DOHH2 (cell line): ENCODE data around the gene CRABP1.

Experiments used
- H3F3A ChIP-seq: fragments of 200-600 bp; sonication (generic), shearing (Covaris generic); 2 replicates; pipeline ENCODE4 v1.6.0; 2016; ENCODE audit warnings: antibody characterized with exemption, mild to moderate bottlenecking; ENCODE audit not compliant: control insufficient read depth, insufficient read depth
- H3K27ac ChIP-seq: fragments of 200-600 bp; sonication (generic); 2 replicates; pipeline ENCODE4 v1.5.1; 2014; ENCODE audit warnings: low read depth, mild to moderate bottlenecking, low read length, moderate library complexity
- H3K27me3 ChIP-seq: fragments of 200-600 bp; sonication (generic); 2 replicates; pipeline ENCODE4 v1.6.1; 2014; ENCODE audit warnings: mild to moderate bottlenecking, low read length, mixed read lengths; ENCODE audit not compliant: control insufficient read depth
- H3K36me3 ChIP-seq: fragments of 200-600 bp; sonication (generic); 2 replicates; pipeline ENCODE4 v1.6.1; 2014; ENCODE audit warnings: mild to moderate bottlenecking, low read length, moderate library complexity, mixed read lengths; ENCODE audit not compliant: control insufficient read depth
- H3K4me1 ChIP-seq: fragments of 200-600 bp; sonication (generic); 2 replicates; pipeline ENCODE4 v1.6.1; 2014; ENCODE audit warnings: mild to moderate bottlenecking, low read length, mixed read lengths; ENCODE audit not compliant: control insufficient read depth
- H3K4me2 ChIP-seq: fragments of 200-600 bp; sonication (generic); 2 replicates; pipeline ENCODE4 v1.6.0; 2014; ENCODE audit warnings: mild to moderate bottlenecking, low read length, moderate library complexity
- H3K4me3 ChIP-seq: fragments of 200-600 bp; sonication (generic); 2 replicates; pipeline ENCODE4 v1.5.1; 2014; ENCODE audit warnings: mild to moderate bottlenecking, low read length, mixed read lengths
- H3K79me2 ChIP-seq: fragments of 200-600 bp; sonication (generic); 2 replicates; pipeline ENCODE4 v1.6.1; 2014; ENCODE audit warnings: mild to moderate bottlenecking, low read length, mixed read lengths; ENCODE audit not compliant: control insufficient read depth
- H3K9me2 ChIP-seq: fragments of 200-600 bp; sonication (generic); replicated peaks from 2 replicates; pipeline ENCODE4 v1.6.1; 2014; ENCODE audit warnings: mild to moderate bottlenecking, low read length, mixed read lengths; ENCODE audit not compliant: control insufficient read depth
- H3K9me3 ChIP-seq: fragments of 200-600 bp; sonication (generic); 2 replicates; pipeline ENCODE4 v1.6.1; 2014; ENCODE audit warnings: antibody characterized with exemption, low read length, mixed read lengths; ENCODE audit not compliant: control insufficient read depth, insufficient read depth
- H4K20me1 ChIP-seq: fragments of 200-600 bp; sonication (generic); 2 replicates; pipeline ENCODE4 v1.6.0; 2014; ENCODE audit warnings: low read depth, mild to moderate bottlenecking, antibody characterized with exemption, low read length, moderate library complexity; ENCODE audit not compliant: control insufficient read depth, insufficient read depth
- EZH2phosphoT487 ChIP-seq: fragments of 200-600 bp; sonication (generic); IDR thresholded peaks from 2 replicates; pipeline ENCODE4 v1.6.1; 2017; ENCODE audit warnings: borderline replicate concordance, mild to moderate bottlenecking, antibody characterized with exemption, low read length, moderate library complexity, mixed read lengths
- TF ChIP-seq, protein P1 (sequence below): fragments of 200-600 bp; sonication (generic); IDR thresholded peaks from one replicate; pipeline ENCODE4 v1.5.1; 2014; ENCODE audit warnings: antibody characterized with exemption, mild to moderate bottlenecking, low read depth, low read length; ENCODE audit not compliant: poor library complexity, severe bottlenecking

CRABP1 gene

DNA sequence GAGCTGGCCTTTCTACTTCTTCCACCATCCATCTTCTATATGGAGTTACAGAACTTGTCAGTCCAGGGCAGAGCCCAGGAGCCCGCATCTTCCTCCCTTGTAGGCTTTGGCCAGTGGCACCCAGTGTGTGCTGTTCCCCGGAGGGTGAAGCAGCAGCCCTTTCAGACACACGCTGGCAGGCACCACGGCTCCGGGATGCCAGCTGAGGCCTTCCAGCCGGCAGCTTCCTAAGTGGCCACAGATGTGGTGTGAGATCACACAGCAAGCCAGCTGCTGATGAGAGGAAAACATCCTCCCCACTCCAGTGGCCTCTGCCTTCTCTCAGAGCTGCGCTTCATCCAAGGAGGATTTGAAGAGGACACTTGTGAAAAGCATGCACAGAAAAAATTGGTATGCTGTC lies 24.1 kb downstream of the CRABP1 start:
- TF ChIP-seq, protein P1, sequence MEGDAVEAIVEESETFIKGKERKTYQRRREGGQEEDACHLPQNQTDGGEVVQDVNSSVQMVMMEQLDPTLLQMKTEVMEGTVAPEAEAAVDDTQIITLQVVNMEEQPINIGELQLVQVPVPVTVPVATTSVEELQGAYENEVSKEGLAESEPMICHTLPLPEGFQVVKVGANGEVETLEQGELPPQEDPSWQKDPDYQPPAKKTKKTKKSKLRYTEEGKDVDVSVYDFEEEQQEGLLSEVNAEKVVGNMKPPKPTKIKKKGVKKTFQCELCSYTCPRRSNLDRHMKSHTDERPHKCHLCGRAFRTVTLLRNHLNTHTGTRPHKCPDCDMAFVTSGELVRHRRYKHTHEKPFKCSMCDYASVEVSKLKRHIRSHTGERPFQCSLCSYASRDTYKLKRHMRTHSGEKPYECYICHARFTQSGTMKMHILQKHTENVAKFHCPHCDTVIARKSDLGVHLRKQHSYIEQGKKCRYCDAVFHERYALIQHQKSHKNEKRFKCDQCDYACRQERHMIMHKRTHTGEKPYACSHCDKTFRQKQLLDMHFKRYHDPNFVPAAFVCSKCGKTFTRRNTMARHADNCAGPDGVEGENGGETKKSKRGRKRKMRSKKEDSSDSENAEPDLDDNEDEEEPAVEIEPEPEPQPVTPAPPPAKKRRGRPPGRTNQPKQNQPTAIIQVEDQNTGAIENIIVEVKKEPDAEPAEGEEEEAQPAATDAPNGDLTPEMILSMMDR, result no peak
- TF ChIP-seq EZH2phosphoT487, result no peak

GRCh38 chr15:78365917-78366316 lies 25.8 kb downstream of the CRABP1 start:
- Histone ChIP-seq H3K27ac (no peak overlapping the region), H3K9me3 (no peaks in the 10 kb centered on the region), H4K20me1 (no peaks in the 10 kb centered on the region), H3K9me2 (no peaks in the 10 kb centered on the region), H3K4me1 (no peaks in the 10 kb centered on the region), H3F3A (no peaks in the 10 kb centered on the region), H3K79me2 (no peaks in the 10 kb centered on the region), H3K36me3 (no peaks in the 10 kb centered on the region), H3K4me3 (no peak overlapping the region), H3K27me3 (peaks cover 6% of the 10 kb centered on the region; the same call in 1 of the 2 replicates), H3K4me2 (no peak overlapping the region)
- no peak for TF ChIP-seq EZH2phosphoT487
- TF ChIP-seq, protein P1, result no peak

More for the DNA sequence above, 24.1 kb downstream of the CRABP1 start:
- Histone ChIP-seq H3K27ac (no peak overlapping the region), H3K4me2 (no peak overlapping the region), H3K9me3 (no peaks in the 10 kb centered on the region), H3K9me2 (no peaks in the 10 kb centered on the region), H3K79me2 (no peaks in the 10 kb centered on the region), H3K27me3 (peaks cover 8% of the 10 kb centered on the region; the same call in 1 of the 2 replicates), H3K4me1 (no peaks in the 10 kb centered on the region), H3F3A (no peaks in the 10 kb centered on the region), H3K36me3 (no peaks in the 10 kb centered on the region), H4K20me1 (no peaks in the 10 kb centered on the region), H3K4me3 (no peak overlapping the region)

- TF ChIP-seq EZH2phosphoT487, result no peak
- TF ChIP-seq, protein P1, result no peak
- Histone ChIP-seq H3K27me3 (peaks cover 4% of the 10 kb centered on the region; the same call in 1 of the 2 replicates), H3K9me2 (no peaks in the 10 kb centered on the region), H3K4me1 (no peaks in the 10 kb centered on the region), H3K79me2 (no peaks in the 10 kb centered on the region), H3K36me3 (no peaks in the 10 kb centered on the region), H3K4me2 (no peak overlapping the region), H3K9me3 (no peaks in the 10 kb centered on the region), H4K20me1 (no peaks in the 10 kb centered on the region), H3K27ac (no peak overlapping the region), H3F3A (no peaks in the 10 kb centered on the region), H3K4me3 (no peak overlapping the region)
Observed at GRCh38 chr15:78366342-78366741, 26.2 kb downstream of the CRABP1 start.
